ENCODE data around the gene OR4S1.
"Not testable (repeated sequence)": the region's sequence is repeated elsewhere in the genome, so short reads cannot be mapped to it uniquely, and the experiment has no call there.

GRCh38 chr11:48313590-48313989, 7.6 kb downstream of the OR4S1 start:
- TF ChIP-seq CTCF (tag by site-specific recombination; IDR thresholded peaks at IDR 0.05); ZFP41 (tag by site-specific recombination; IDR thresholded peaks at IDR 0.05; ENCODE audit: borderline replicate concordance); ZNF639 (tag by site-specific recombination; IDR thresholded peaks at IDR 0.05); ZNF274 (IDR thresholded peaks at IDR 0.05; ENCODE audit: low read length); ZNF274 (tag by site-specific recombination; IDR thresholded peaks at IDR 0.05; ENCODE audit: borderline replicate concordance); MYNN (tag by site-specific recombination; IDR thresholded peaks at IDR 0.05; ENCODE audit: borderline replicate concordance); ZNF645 (tag by site-specific recombination; IDR thresholded peaks at IDR 0.05): not testable (repeated sequence)

All from HEK293 (cell line).